Suprapubic skin (tissue), 4 donors: Measurements from ENCODE around the gene SAMHD1. TPM values are rescaled to one million over a fixed set of nuclear protein-coding genes. Genes with fewer than 3 reads are reported as not detected.

ENCODE experiments used
- DNase-seq, 2 donors: peaks; one replicate each; pipeline ENCODE4 v3.0.0-alpha.2; 2019; ENCODE audit warnings: low spot score in 2 of 2
- H3K27ac ChIP-seq: fragments of 200-600 bp; sonication (generic); one replicate; pipeline ENCODE4 v1.5.1; 2019
- H3K27me3 ChIP-seq: fragments of 200-600 bp; sonication (generic); one replicate; pipeline ENCODE4 v1.5.1; 2019
- H3K36me3 ChIP-seq: fragments of 200-600 bp; sonication (generic); one replicate; pipeline ENCODE4 v1.5.1; 2019
- H3K4me1 ChIP-seq: fragments of 200-600 bp; sonication (generic); one replicate; pipeline ENCODE4 v1.5.1; 2019
- H3K4me3 ChIP-seq: fragments of 200-600 bp; sonication (generic); one replicate; pipeline ENCODE4 v1.5.1; 2019; ENCODE audit warnings: mild to moderate bottlenecking
- H3K9me3 ChIP-seq: fragments of 200-600 bp; sonication (generic); one replicate; pipeline ENCODE4 v1.5.1; 2019
- CTCF ChIP-seq, 2 donors: fragments of 200-600 bp in 1 of 2; fragments of 450-650 bp in 1 of 2; sonication (generic) in 1 of 2; IDR thresholded peaks; one replicate each; pipeline ENCODE4 v1.5.1; 2016 to 2019; ENCODE audit warnings: antibody characterized with exemption in 2 of 2, mild to moderate bottlenecking in 1 of 2, moderate library complexity in 1 of 2
- EP300 ChIP-seq: sonication (generic); formaldehyde crosslinking; IDR thresholded peaks from one replicate; pipeline ENCODE4 v1.6.1; 2017; ENCODE audit warnings: antibody characterized with exemption
- POLR2A ChIP-seq, 2 donors: fragments of 450-650 bp; IDR thresholded peaks; one replicate each; pipeline ENCODE4 v1.6.1; 2017; ENCODE audit warnings: antibody characterized with exemption in 2 of 2, mild to moderate bottlenecking in 2 of 2, moderate library complexity in 2 of 2
- POLR2AphosphoS5 ChIP-seq, 3 donors: sonication (generic); formaldehyde crosslinking; IDR thresholded peaks; one replicate each; pipeline ENCODE4 v1.6.1; 2017; ENCODE audit warnings: antibody characterized with exemption in 3 of 3
- WGBS: methylation state at CpG from one replicate; pipeline ENCODE4 v1.1.5; 2018; 5-methylcytosine and 5-hydroxymethylcytosine counted together
- total RNA-seq, 4 donors: library from RNA; depleted of rRNA; stranded (reverse); fragments of >200 nt; gene quantifications; one replicate each; pipeline ENCODE4 v1.1.0, GENCODE V29; 2016

The SAMHD1 gene
- total RNA-seq, 4 donors from 2014 or later: 32.9 to 77.4 (median 44.2) TPM

DNA sequence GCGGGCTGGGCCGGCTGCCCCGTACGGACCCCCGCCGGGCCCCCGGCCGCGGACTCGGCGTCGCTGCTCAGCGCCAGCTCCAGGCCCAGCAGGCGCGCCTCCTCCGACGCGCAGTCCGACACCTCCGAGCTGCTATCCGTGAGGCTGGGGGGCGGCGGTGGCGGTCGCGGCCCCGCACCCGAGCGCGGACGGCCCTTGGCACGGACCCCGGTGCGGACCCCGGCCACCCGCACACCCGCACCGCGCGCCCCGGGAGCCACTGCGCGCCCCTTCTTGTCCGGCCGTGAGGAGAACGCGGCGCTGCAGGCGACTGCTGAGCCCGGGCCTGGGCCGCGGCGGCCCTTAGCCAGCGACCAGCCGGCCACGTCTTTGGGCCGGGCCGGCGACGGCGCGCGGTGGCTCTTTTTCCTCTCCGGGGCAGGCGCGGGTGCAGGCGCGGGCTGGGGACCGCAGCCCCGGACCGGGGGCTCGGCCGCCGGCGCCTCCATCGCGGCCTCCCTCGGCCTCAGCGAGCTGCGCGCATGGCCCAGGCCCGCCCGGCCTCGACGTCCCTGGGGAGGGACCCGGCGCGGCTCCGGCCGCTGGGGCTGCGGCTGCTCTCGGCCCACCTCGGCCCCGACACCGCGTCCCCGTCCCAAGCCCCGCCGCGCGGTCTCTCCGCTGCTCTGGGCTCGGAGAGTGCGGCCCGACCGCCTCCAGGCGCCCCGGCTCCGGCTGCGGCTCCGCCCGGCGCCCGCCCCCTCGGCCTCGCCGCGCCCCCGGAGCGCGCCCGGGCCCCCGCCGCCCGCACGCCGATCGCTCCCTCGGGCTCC is 88.4 kb downstream of the SAMHD1 start:
- WGBS: no CpG with 5 or more reads among the region's 129 CpGs
- DNase-seq: no peak
- no peaks in the 10 kb centered on the region for H3K36me3 ChIP-seq
- peak overlapping the region; percentile 92 for H3K27ac ChIP-seq
- H3K27me3 ChIP-seq: no peaks in the 10 kb centered on the region
- peak overlapping the region; percentile 71 for H3K4me3 ChIP-seq
- H3K9me3 ChIP-seq: no peaks in the 10 kb centered on the region
- H3K4me1 ChIP-seq: peaks cover 62% of the 10 kb centered on the region
- TF ChIP-seq POLR2A (IDR thresholded peaks at IDR 0.05) (peak in 1 of 2 donors; percentile 31), POLR2AphosphoS5 (IDR thresholded peaks at IDR 0.05) (no peak), CTCF (IDR thresholded peaks at IDR 0.05) (no peak), EP300 (no peak)

DNA sequence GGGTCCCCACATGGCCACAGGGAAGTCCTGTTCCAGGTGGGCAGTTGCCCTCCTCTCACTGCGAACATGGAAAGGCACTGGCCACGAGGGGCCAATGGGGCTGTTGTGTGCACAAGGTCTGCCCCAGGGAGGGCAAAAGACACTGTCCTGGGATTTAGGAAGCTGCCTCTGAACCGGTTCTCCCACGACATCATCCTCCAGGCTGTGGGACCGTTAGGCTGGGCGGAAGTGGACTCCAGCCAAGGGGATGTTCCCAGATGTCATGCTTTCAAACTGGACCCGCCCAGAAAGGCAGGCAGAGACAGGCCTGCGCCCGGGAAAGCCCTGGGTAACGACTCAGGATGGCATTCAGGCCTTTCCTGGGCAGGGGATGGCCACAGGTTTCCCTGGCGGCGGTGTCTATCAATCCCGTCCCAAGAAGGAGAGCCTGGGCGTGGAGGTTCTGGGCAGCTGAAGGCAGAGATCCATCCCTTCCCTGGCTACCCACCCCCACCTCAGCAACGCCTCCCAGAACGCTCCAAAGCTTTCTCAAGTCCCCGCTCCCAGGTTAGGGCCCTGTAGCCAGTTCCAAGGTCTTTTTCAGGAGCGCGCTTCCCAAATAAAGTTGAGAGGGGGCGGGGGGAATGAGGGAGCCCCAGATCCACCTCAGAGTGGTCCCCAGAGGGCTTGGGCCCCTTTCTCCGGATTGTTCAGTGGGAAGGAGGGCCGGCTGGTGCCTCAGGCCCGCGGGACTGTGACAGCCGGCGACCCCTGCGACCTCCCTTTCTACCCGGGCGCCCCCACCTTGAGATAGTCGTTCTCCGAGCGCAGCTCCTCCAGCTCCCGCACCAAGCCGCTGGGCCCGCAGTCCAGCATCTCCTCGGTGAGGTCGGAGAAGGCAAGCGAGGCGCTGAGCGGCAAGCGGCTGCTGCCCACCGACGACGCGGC is 89.4 kb downstream of the SAMHD1 start:
- Histone ChIP-seq H3K4me3 (peak overlapping the region; percentile 71), H3K9me3 (no peaks in the 10 kb centered on the region), H3K4me1 (peaks cover 71% of the 10 kb centered on the region), H3K27ac (peak overlapping the region; percentile 92), H3K36me3 (peaks cover 4% of the 10 kb centered on the region), H3K27me3 (no peaks in the 10 kb centered on the region)
- WGBS: no CpG with 5 or more reads among the region's 45 CpGs
- TF ChIP-seq POLR2A (IDR thresholded peaks at IDR 0.05) (peak in 1 of 2 donors; percentile 24), EP300 (no peak), CTCF (IDR thresholded peaks at IDR 0.05) (no peak), POLR2AphosphoS5 (IDR thresholded peaks at IDR 0.05) (peak; percentile 34 to 58 (median 54))
- DNase-seq: peak; percentile 93 to 95

DNA sequence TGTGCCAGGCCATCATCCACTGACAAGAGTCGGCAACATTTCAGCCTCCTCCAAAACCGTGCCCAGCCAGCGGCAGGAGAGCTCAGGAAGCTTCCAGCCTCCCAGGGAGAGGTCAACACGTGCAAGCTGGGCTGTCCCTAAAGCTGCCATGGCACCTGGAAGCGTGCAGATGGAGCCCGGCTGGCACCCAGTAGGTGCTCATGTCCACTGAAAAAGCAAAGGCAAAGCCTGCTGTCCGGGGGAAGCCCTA is 90.0 kb downstream of the SAMHD1 start:
- H3K4me3 ChIP-seq: peak overlapping the region; percentile 71
- TF ChIP-seq POLR2AphosphoS5 (IDR thresholded peaks at IDR 0.05) (no peak), EP300 (no peak), CTCF (IDR thresholded peaks at IDR 0.05) (no peak), POLR2A (IDR thresholded peaks at IDR 0.05) (no peak)
- H3K4me1 ChIP-seq: peaks cover 76% of the 10 kb centered on the region
- H3K36me3 ChIP-seq: peaks cover 4% of the 10 kb centered on the region
- H3K27me3 ChIP-seq: no peaks in the 10 kb centered on the region
- 0% methylated on average over 2 of the region's 7 CpGs for WGBS
- DNase-seq: no peak
- no peaks in the 10 kb centered on the region for H3K9me3 ChIP-seq
- H3K27ac ChIP-seq: peak overlapping the region; percentile 92

DNA sequence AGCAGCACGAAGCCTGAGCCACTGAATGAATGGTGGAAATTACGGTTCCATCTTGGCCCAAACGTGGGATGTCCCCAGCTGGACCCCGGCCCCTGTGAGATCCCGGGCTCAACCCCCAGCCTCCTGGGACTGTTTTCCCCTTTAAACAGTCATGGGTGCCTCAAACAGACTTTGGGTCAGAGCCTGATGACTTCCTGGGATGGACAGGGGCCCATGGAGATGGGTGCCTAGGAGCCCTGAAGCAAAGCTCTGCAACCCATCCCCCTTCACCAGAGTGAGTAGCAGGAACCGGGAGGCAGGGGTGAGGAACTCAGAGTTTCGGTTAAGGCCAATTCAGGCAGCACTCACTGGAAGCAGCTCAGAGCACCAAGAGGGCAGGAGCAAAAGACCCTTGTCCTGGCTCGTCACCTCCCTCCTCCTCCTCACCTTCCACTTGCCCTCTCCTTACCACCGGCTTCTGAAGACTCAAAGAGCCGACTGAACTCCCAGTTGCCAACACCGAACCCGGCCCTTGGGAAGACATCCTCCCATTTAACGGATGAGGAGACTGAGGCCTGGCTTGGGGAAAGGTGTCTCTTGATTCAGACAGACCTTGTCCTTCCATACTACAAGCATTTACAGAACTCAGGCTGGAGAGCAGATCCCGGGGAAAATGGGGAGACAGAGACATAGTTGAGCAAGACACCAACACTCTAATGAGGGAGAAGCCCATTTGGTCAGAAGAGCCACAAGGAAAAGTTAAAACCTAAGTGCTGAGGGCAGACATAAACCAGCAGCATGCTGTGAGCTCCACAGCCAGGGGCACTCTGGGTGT is 90.5 kb downstream of the SAMHD1 start:
- DNase-seq: no peak
- Histone ChIP-seq H3K4me3 (peak overlapping the region; percentile 71), H3K27ac (peak overlapping the region; percentile 92), H3K4me1 (peaks cover 82% of the 10 kb centered on the region), H3K9me3 (no peaks in the 10 kb centered on the region), H3K36me3 (peaks cover 4% of the 10 kb centered on the region), H3K27me3 (no peaks in the 10 kb centered on the region)
- 68% methylated on average over 14 of the region's 14 CpGs for WGBS
- no peak for TF ChIP-seq CTCF (IDR thresholded peaks at IDR 0.05)
- TF ChIP-seq EP300: no peak
- TF ChIP-seq POLR2A (IDR thresholded peaks at IDR 0.05): no peak
- TF ChIP-seq POLR2AphosphoS5 (IDR thresholded peaks at IDR 0.05): no peak
